GM12892 (cell line): ENCODE data around the gene MYO16.

ENCODE experiments used
- POLR2A ChIP-seq: IDR thresholded peaks from 2 replicates; pipeline ENCODE4 v1.6.1; 2011; ENCODE audit warnings: low read depth, low read length, control low read depth
- POLR2AphosphoS5 ChIP-seq: IDR thresholded peaks from 2 replicates; pipeline ENCODE4 v1.6.1; 2011; ENCODE audit warnings: low read depth, low read length, control low read depth

- no peak for TF ChIP-seq POLR2A
- no peak for TF ChIP-seq POLR2AphosphoS5
Measured at GRCh38 chr13:108943842-108944241, 314.4 kb downstream of the MYO16 start.
